ENCODE data around the gene NAE1.

NAE1 gene

DNA sequence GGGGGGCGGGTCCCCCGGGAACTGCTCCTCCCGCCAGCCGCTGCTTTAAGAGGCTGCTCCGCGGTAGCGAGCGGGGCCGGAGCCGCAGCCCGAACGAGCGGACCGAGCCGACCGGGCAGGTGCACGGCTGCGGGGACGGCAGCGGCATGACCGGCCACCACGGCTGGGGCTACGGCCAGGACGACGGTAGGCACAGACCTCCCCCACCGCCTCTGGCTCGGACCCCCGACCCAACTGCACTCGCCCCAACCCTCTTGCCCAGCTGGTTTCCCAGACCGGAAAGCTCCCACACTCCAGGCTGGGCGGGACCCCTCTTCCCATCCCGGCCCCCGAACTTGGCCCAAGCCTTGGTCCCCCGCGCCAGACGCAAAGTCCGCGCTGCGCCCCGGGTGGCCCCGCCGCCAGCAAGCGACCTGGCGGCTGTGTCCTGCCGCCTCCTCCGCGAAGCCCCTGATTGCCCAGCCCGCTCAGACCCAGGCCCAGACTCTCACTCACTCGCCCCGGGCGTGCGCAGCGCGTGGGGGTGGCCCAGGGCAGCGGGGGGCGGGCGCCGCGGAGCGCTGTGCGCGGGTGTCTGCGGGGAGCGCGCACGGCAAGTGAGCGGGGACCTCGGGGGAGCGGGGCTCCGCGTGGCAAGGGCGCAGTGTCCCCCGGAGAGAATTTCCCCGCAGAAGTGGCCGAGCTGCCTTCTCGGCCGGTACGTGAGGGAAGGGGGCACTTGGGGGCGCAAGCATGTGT, 13.7 kb upstream of the NAE1 start, which contains the start of gene CA7:
Gene CA7 (plus strand): TSS at position 73 of the 738 bp plus-strand sequence. CDS start 74 bp downstream, at position 147.
- TF ChIP-seq CREB1 (IDR thresholded peaks at IDR 0.05; ENCODE audit: low read depth) (no peak), ZBTB7A (IDR thresholded peaks at IDR 0.05; ENCODE audit: low read depth) (peak; percentile 56; the same call in 1 of the 2 replicates), TAF1 (IDR thresholded peaks at IDR 0.05; ENCODE audit: low read depth) (0 out of 2 replicates have a peak, but pooled peaks have one; percentile 3)

DNA sequence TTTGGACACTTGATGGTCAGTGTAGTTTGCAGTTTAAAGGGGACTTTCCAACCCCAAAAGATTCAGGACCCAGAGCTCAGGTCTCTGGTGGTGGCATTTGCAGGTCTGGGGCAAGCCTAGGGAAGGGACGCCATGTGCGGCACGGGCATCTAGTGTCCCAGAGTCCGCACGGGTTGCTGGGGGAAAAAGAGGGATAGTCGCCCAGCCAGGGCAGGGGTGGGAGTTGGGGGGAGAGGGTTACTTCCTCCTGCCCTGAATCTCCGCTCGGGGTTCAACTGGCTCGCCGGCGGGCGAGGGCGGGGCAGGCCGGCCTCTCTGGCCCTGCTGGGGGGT, 13.2 kb upstream of the NAE1 start:
- TF ChIP-seq CREB1 (IDR thresholded peaks at IDR 0.05; ENCODE audit: low read depth) (no peak), USF1 (IDR thresholded peaks at IDR 0.05) (no peak)
- TF ChIP-seq, protein P1, sequence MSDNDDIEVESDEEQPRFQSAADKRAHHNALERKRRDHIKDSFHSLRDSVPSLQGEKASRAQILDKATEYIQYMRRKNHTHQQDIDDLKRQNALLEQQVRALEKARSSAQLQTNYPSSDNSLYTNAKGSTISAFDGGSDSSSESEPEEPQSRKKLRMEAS (IDR thresholded peaks at IDR 0.05): no peak

DNA sequence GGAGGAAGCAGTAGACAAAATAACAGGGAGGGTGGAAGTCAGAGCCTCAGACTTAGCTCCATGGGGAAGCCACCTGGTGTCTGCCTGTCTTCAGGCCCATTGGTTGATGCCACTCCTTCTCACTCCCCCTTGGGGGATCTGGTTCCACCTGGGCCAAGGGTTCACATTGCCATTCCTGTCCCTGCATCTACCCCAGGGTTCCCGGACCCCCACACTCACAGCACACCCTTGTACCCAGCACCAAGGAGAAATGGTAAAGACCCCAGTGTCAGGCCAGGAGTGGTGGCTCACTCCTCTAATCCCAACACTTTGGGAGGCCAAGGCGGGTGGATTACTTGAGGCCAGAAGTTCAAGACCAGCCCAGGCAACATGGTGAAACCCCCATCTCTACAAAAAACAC, 12.4 kb upstream of the NAE1 start:
- TF ChIP-seq ZBTB7A (IDR thresholded peaks at IDR 0.05; ENCODE audit: low read depth) (no peak), CEBPB (IDR thresholded peaks at IDR 0.05) (no peak), YY1 (IDR thresholded peaks at IDR 0.05; ENCODE audit: low read depth) (no peak), TCF12 (IDR thresholded peaks at IDR 0.05; ENCODE audit: low read depth) (no peak), FOXM1 (IDR thresholded peaks at IDR 0.05; ENCODE audit: borderline replicate concordance, low read depth) (no peak), NFIC (IDR thresholded peaks at IDR 0.05) (no peak), USF1 (IDR thresholded peaks at IDR 0.05) (no peak), TEAD4 (IDR thresholded peaks at IDR 0.05) (no peak), CREB1 (IDR thresholded peaks at IDR 0.05; ENCODE audit: low read depth) (no peak), EGR1 (IDR thresholded peaks at IDR 0.05) (no peak), RAD21 (IDR thresholded peaks at IDR 0.05; ENCODE audit: low read depth) (no peak), TAF1 (IDR thresholded peaks at IDR 0.05; ENCODE audit: low read depth) (no peak), EP300 (IDR thresholded peaks at IDR 0.05; ENCODE audit: borderline replicate concordance) (no peak)
- TF ChIP-seq, protein P1 (IDR thresholded peaks at IDR 0.05): no peak
- TF ChIP-seq, protein P2, sequence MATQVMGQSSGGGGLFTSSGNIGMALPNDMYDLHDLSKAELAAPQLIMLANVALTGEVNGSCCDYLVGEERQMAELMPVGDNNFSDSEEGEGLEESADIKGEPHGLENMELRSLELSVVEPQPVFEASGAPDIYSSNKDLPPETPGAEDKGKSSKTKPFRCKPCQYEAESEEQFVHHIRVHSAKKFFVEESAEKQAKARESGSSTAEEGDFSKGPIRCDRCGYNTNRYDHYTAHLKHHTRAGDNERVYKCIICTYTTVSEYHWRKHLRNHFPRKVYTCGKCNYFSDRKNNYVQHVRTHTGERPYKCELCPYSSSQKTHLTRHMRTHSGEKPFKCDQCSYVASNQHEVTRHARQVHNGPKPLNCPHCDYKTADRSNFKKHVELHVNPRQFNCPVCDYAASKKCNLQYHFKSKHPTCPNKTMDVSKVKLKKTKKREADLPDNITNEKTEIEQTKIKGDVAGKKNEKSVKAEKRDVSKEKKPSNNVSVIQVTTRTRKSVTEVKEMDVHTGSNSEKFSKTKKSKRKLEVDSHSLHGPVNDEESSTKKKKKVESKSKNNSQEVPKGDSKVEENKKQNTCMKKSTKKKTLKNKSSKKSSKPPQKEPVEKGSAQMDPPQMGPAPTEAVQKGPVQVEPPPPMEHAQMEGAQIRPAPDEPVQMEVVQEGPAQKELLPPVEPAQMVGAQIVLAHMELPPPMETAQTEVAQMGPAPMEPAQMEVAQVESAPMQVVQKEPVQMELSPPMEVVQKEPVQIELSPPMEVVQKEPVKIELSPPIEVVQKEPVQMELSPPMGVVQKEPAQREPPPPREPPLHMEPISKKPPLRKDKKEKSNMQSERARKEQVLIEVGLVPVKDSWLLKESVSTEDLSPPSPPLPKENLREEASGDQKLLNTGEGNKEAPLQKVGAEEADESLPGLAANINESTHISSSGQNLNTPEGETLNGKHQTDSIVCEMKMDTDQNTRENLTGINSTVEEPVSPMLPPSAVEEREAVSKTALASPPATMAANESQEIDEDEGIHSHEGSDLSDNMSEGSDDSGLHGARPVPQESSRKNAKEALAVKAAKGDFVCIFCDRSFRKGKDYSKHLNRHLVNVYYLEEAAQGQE (IDR thresholded peaks at IDR 0.05; ENCODE audit: low read depth): no peak

DNA sequence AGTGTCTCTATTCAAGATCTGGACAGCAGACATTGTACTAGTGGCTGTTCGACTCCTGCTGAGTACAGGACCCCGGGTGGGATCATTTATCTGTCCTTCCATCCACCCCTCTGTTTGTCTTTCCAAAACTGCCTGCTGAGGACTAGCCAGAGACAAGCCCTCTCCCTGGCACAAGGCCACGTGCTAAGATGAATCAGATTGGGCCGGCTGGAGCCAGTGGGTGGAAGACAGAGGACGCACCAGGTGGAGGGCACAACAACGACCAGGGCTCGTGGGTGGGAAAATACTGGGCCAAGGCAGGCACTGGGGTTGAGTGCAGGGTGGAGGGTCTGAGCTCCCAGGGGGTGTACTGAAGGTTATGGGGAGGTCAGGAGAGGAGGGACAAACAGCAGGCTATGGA, 12.0 kb upstream of the NAE1 start:
- TF ChIP-seq ZBTB7A (IDR thresholded peaks at IDR 0.05; ENCODE audit: low read depth) (no peak), EGR1 (IDR thresholded peaks at IDR 0.05) (no peak), FOXM1 (IDR thresholded peaks at IDR 0.05; ENCODE audit: borderline replicate concordance, low read depth) (no peak), TCF12 (IDR thresholded peaks at IDR 0.05; ENCODE audit: low read depth) (no peak), TEAD4 (IDR thresholded peaks at IDR 0.05) (no peak), EP300 (IDR thresholded peaks at IDR 0.05; ENCODE audit: borderline replicate concordance) (no peak), CEBPB (IDR thresholded peaks at IDR 0.05) (no peak), NFIC (IDR thresholded peaks at IDR 0.05) (no peak), YY1 (IDR thresholded peaks at IDR 0.05; ENCODE audit: low read depth) (no peak), RAD21 (IDR thresholded peaks at IDR 0.05; ENCODE audit: low read depth) (no peak), TAF1 (IDR thresholded peaks at IDR 0.05; ENCODE audit: low read depth) (no peak), USF1 (IDR thresholded peaks at IDR 0.05) (no peak), CREB1 (IDR thresholded peaks at IDR 0.05; ENCODE audit: low read depth) (no peak)
- TF ChIP-seq, protein P2 (IDR thresholded peaks at IDR 0.05; ENCODE audit: low read depth): no peak
- TF ChIP-seq, protein P1 (IDR thresholded peaks at IDR 0.05): no peak

GRCh38 chr16:66841366-66841765, 10.6 kb upstream of the NAE1 start:
- TF ChIP-seq, protein P1 (IDR thresholded peaks at IDR 0.05): no peak
- TF ChIP-seq TAF1 (IDR thresholded peaks at IDR 0.05; ENCODE audit: low read depth) (no peak), NFIC (IDR thresholded peaks at IDR 0.05) (no peak), ZBTB7A (IDR thresholded peaks at IDR 0.05; ENCODE audit: low read depth) (no peak), USF1 (IDR thresholded peaks at IDR 0.05) (no peak), EP300 (IDR thresholded peaks at IDR 0.05; ENCODE audit: borderline replicate concordance) (no peak)

Data from Ishikawa (cell line).